Kidney (tissue), 14 donors: Measurements from ENCODE around the gene GNS. TPM values are rescaled to one million over a fixed set of nuclear protein-coding genes. Genes with fewer than 3 reads are reported as not detected.

Source experiments
- DNase-seq, 5 donors: peaks; one replicate each; pipeline ENCODE4 v3.0.0-alpha.2; 2013 to 2020
- FAIRE-seq: peaks from 2 replicates; lab custom pipeline; 2012; peaks lifted over from hg19 to GRCh38; lab: Jason Lieb, UNC
- H3K27ac ChIP-seq, 2 donors: one replicate each; pipeline ENCODE4 v1.7.0; 2013; ENCODE audit warnings: low read depth in 2 of 2, low read length in 2 of 2, inconsistent platforms in 1 of 2
- H3K27me3 ChIP-seq: one replicate; pipeline ENCODE4 v1.7.1; 2013; ENCODE audit warnings: low read length, inconsistent platforms; ENCODE audit not compliant: control insufficient read depth, insufficient read depth
- H3K36me3 ChIP-seq, 3 donors: one replicate each; pipeline versions ENCODE4 v1.7.0 to v1.7.1; 2013; ENCODE audit warnings: low read length in 3 of 3, control low read depth in 1 of 3, inconsistent platforms in 1 of 3; ENCODE audit not compliant: insufficient read depth in 3 of 3, control insufficient read depth in 2 of 3
- H3K4me1 ChIP-seq, 3 donors: one replicate each; pipeline versions ENCODE4 v1.7.0 to v1.7.1; 2013; ENCODE audit warnings: low read length in 3 of 3, inconsistent platforms in 1 of 3, low read depth in 1 of 3; ENCODE audit not compliant: control insufficient read depth in 2 of 3, insufficient read depth in 2 of 3
- H3K4me3 ChIP-seq, 3 donors: one replicate each; pipeline versions ENCODE4 v1.7.0 to v1.8.1; 2013; ENCODE audit warnings: low read length in 3 of 3, control low read depth in 1 of 3, inconsistent platforms in 1 of 3
- H3K9ac ChIP-seq, 3 donors: one replicate each; pipeline versions ENCODE4 v1.7.0 to v1.7.1; 2013; ENCODE audit warnings: low read length in 3 of 3, control low read depth in 1 of 3, inconsistent platforms in 1 of 3
- H3K9me3 ChIP-seq, 3 donors: one replicate each; pipeline versions ENCODE4 v1.7.0 to v1.7.1; 2013; ENCODE audit warnings: low read length in 3 of 3, control low read depth in 1 of 3, inconsistent platforms in 1 of 3; ENCODE audit not compliant: control insufficient read depth in 2 of 3, insufficient read depth in 1 of 3
- CTCF ChIP-seq: IDR thresholded peaks from 3 replicates; pipeline ENCODE4 v1.5.1; 2012; ENCODE audit warnings: mild to moderate bottlenecking, moderate library complexity, borderline replicate concordance; ENCODE audit not compliant: insufficient read depth; ENCODE audit errors: extremely low read depth
- intact Hi-C: fragments of 100-400 bp; cut with DNase I; formaldehyde crosslinking; loops from one replicate; pipeline ENCODE4 v1.11.1; 2022
- polyA plus RNA-seq: library from polyadenylated mRNA; stranded (reverse); fragments of 350-450 nt; fragmentation: Illumina TruSeq; extraction: RNeasy Lipid Tissue Mini Kit (QIAGEN cat#74804); gene quantifications from one replicate; pipeline ENCODE4 v1.2.3, GENCODE V29; 2014; ENCODE audit warnings: low read depth, low replicate concordance; ENCODE audit not compliant: insufficient read depth
- total RNA-seq: library from RNA; stranded (reverse); fragmentation: NEBNext Ultra II Directional; extraction: Animal tissue kit (Norgen Biotek cat#: 25700); gene quantifications from one replicate; pipeline ENCODE4 v1.2.1, GENCODE V29; 2021
- donor health status: control.
- donor health status: control.
- donor health status: control.
- donor health status: control.
- donor health status: control.
- donor health status: DM: yes; HTN: yes; CAD: no.
- donor health status: Normal renal cell carcinoma (clear cell type).

GNS gene
- total and polyA plus RNA-seq, 2 donors from 2014 or later: 108 to 215 TPM

GRCh38 chr12:64730588-64730969, 28.6 kb downstream of the GNS start:
- intact Hi-C loops: no loop called here
- no peak for FAIRE-seq

GRCh38 chr12:64729909-64730587, 29.2 kb downstream of the GNS start:
- no peak overlapping the region for H3K9ac ChIP-seq
- no peak overlapping the region for H3K4me3 ChIP-seq
- FAIRE-seq: no peak
- no peak for TF ChIP-seq CTCF
- no peaks in the 10 kb centered on the region for H3K9me3 ChIP-seq
- intact Hi-C loops: no loop called here
- H3K4me1 ChIP-seq: peaks cover 0 to 4% (median 3%) of the 10 kb centered on the region in 3 donors
- peaks cover 0 to 17% (median 7%) of the 10 kb centered on the region in 3 donors for H3K36me3 ChIP-seq
- peak in 1 of 5 donors; percentile 7 for DNase-seq
- no peaks in the 10 kb centered on the region for H3K27me3 ChIP-seq
- peak overlapping the region in 1 of 2 donors; percentile 5 for H3K27ac ChIP-seq

More at GRCh38 chr12:64730588-64730969, 28.6 kb downstream of the GNS start:
- peak overlapping the region in 1 of 2 donors; percentile 5 for H3K27ac ChIP-seq
- peaks cover 0 to 4% (median 3%) of the 10 kb centered on the region in 3 donors for H3K4me1 ChIP-seq
- no peaks in the 10 kb centered on the region for H3K27me3 ChIP-seq
- DNase-seq: no peak
- no peak overlapping the region for H3K4me3 ChIP-seq
- no peaks in the 10 kb centered on the region for H3K9me3 ChIP-seq
- H3K36me3 ChIP-seq: peaks cover 0 to 18% (median 9%) of the 10 kb centered on the region in 3 donors
- no peak overlapping the region for H3K9ac ChIP-seq
- no peak for TF ChIP-seq CTCF

GRCh38 chr12:64724201-64724745, 34.9 kb downstream of the GNS start:
- no peak overlapping the region for H3K9ac ChIP-seq
- H3K27me3 ChIP-seq: no peaks in the 10 kb centered on the region
- H3K9me3 ChIP-seq: no peaks in the 10 kb centered on the region
- DNase-seq: no peak
- no peak overlapping the region for H3K4me3 ChIP-seq
- intact Hi-C loops: no loop called here
- no peaks in the 10 kb centered on the region for H3K4me1 ChIP-seq
- no peak for TF ChIP-seq CTCF
- no peak overlapping the region for H3K27ac ChIP-seq
- H3K36me3 ChIP-seq: peaks cover 10 to 47% (median 41%) of the 10 kb centered on the region in 3 donors
- FAIRE-seq: no peak
